ENCODE results near the gene OR8J1.

The OR8J1 gene, protein sequence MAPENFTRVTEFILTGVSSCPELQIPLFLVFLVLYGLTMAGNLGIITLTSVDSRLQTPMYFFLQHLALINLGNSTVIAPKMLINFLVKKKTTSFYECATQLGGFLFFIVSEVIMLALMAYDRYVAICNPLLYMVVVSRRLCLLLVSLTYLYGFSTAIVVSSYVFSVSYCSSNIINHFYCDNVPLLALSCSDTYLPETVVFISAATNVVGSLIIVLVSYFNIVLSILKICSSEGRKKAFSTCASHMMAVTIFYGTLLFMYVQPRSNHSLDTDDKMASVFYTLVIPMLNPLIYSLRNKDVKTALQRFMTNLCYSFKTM

DNA sequence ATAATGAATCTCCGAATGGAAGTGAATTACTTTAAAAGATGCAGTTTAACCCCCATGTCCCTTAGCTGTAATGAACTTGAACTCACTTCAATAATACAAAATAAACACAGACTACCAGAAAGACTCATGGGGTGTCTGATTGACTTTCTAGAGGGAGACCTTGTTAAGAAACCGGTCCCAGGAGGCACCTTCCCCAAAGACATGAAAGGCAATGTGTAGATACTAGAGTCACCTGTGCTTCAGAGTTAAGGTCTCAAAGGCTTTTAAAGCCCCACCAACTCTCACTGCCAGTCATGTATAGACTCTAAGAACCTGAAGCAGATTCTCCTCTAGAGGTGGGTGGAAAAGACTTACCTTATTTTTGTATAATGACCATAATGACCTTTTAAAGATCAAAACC is at the start of gene OR8J1:
TSS of gene OR8J1 (plus strand) at position 301 of the 400 bp plus-strand sequence. CDS start 5,956 bp downstream, outside the sequence.
- H3K4me3 ChIP-seq (ENCODE audit: low read depth, low read length), result no peak within 1 kb of the TSS
- no peak for TF ChIP-seq CTCF (IDR thresholded peaks at IDR 0.05; ENCODE audit: borderline replicate concordance, insufficient read depth, low read depth, low read length)

- TF ChIP-seq CTCF (IDR thresholded peaks at IDR 0.05; ENCODE audit: borderline replicate concordance, insufficient read depth, low read depth, low read length), result no peak
- H3K4me3 ChIP-seq (ENCODE audit: low read depth, low read length), result no peak overlapping the region
Measured at GRCh38 chr11:56307836-56308235, 46.3 kb upstream of the OR8J1 start.

GRCh38 chr11:56314844-56315243 is 39.2 kb upstream of the OR8J1 start, which contains the start of gene OR8K3:
OR8K3 (plus strand) TSS chr11:56315144; CDS start chr11:56318307, 3,163 bp downstream.
- no peak within 1 kb of the TSS for H3K4me3 ChIP-seq (ENCODE audit: low read depth, low read length)
- TF ChIP-seq CTCF (IDR thresholded peaks at IDR 0.05; ENCODE audit: borderline replicate concordance, insufficient read depth, low read depth, low read length), result no peak

- no peak for TF ChIP-seq CTCF (IDR thresholded peaks at IDR 0.05; ENCODE audit: borderline replicate concordance, insufficient read depth, low read depth, low read length)
- no peak overlapping the region for H3K4me3 ChIP-seq (ENCODE audit: low read depth, low read length)
Measured at GRCh38 chr11:56331861-56332491, 22.1 kb upstream of the OR8J1 start.

DNA sequence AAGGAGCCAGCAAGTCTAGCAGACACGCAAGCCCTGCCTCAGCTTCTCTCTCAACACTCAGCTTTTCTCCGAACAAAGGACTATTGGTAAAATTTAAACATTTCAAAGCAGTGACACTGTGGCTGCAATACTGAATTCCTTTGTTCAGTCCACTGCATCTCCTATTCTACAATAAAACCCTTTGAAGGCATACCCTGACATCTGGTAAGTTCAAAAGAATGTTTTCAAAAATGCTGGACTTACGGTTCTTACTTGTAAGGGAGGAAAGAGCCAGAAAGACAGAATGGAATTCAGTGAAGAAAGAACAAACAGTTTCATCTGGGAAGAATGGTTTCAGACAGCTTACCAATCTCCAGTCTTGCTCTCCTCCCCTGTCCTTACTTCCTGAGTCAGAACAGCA is 20.9 kb upstream of the OR8J1 start:
- TF ChIP-seq CTCF (IDR thresholded peaks at IDR 0.05; ENCODE audit: borderline replicate concordance, insufficient read depth, low read depth, low read length), result no peak

DNA sequence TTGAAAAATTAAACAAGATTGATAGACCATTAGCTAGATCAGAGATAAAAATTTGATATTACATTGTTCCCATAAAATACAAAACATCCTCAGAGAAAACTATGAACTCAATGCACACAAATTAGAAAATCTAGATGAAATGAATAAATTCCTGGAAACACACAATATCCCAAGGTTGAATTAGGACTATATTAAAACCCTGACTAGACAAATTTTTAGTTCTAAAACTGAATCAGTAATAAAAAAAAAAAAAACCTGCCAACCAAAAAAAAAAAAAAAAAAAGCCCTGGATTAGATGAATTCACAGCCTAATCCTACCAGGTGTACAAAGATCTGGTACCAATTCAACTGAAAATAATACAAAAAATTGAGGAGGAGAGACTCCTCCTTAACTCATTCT is 13.8 kb upstream of the OR8J1 start:
- no peak for TF ChIP-seq CTCF (IDR thresholded peaks at IDR 0.05; ENCODE audit: borderline replicate concordance, insufficient read depth, low read depth, low read length)
- H3K4me3 ChIP-seq (ENCODE audit: low read depth, low read length), result no peak overlapping the region

More for the DNA sequence above, 20.9 kb upstream of the OR8J1 start:
- H3K4me3 ChIP-seq (ENCODE audit: low read depth, low read length), result no peak overlapping the region

GRCh38 chr11:56345739-56346138 is 8.4 kb upstream of the OR8J1 start, which contains the start of gene OR8K1:
OR8K1 (plus strand) TSS chr11:56346039; CDS start chr11:56346039, 0 bp downstream.
- no peak within 1 kb of the TSS for H3K4me3 ChIP-seq (ENCODE audit: low read depth, low read length)
- no peak for TF ChIP-seq CTCF (IDR thresholded peaks at IDR 0.05; ENCODE audit: borderline replicate concordance, insufficient read depth, low read depth, low read length)

Data from GM12875 (cell line).